ENCODE measurements around the gene SLAIN1. TPM values are rescaled to one million over a fixed set of nuclear protein-coding genes. Genes with fewer than 3 reads are reported as not detected.

SLAIN1 gene
- polyA plus RNA-seq, 2 of the 4 experiments (the other 2 are of a cell fraction), result 0.43 to 3.6 TPM

DNA sequence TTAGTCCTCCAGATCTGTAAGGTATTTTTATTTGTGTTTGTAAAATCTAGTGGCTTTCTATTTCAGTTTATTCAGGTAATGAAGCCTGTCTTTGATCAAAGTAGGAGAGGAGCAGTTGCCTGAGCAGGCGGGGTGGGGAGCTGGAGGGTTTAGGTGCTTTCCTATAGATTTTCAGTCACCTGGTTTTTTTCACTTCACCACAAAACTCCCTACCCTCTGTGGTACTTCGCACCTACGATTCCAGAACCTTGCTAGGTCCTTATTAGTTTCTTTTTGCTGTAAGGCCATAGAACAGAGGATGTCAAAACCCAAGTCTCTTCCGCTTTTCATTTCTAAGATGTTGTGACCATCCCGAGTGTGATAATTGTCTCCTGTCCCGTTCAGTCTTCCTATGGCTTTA lies 26.6 kb downstream of the SLAIN1 start:
- TF ChIP-seq HOXA7 (CRISPR knock-in tag; IDR thresholded peaks at IDR 0.05) (no peak), FOXS1 (CRISPR knock-in tag; IDR thresholded peaks at IDR 0.05) (no peak), EHF (CRISPR knock-in tag; IDR thresholded peaks at IDR 0.05) (no peak), PHF8 (IDR thresholded peaks at IDR 0.05; ENCODE audit: borderline replicate concordance, low read depth) (no peak), NR3C1 (IDR thresholded peaks at IDR 0.05) (no peak), FOSL2 (IDR thresholded peaks at IDR 0.05) (no peak), FOSL2 (CRISPR knock-in tag; IDR thresholded peaks at IDR 0.05) (no peak)
- TF ChIP-seq, protein P1, sequence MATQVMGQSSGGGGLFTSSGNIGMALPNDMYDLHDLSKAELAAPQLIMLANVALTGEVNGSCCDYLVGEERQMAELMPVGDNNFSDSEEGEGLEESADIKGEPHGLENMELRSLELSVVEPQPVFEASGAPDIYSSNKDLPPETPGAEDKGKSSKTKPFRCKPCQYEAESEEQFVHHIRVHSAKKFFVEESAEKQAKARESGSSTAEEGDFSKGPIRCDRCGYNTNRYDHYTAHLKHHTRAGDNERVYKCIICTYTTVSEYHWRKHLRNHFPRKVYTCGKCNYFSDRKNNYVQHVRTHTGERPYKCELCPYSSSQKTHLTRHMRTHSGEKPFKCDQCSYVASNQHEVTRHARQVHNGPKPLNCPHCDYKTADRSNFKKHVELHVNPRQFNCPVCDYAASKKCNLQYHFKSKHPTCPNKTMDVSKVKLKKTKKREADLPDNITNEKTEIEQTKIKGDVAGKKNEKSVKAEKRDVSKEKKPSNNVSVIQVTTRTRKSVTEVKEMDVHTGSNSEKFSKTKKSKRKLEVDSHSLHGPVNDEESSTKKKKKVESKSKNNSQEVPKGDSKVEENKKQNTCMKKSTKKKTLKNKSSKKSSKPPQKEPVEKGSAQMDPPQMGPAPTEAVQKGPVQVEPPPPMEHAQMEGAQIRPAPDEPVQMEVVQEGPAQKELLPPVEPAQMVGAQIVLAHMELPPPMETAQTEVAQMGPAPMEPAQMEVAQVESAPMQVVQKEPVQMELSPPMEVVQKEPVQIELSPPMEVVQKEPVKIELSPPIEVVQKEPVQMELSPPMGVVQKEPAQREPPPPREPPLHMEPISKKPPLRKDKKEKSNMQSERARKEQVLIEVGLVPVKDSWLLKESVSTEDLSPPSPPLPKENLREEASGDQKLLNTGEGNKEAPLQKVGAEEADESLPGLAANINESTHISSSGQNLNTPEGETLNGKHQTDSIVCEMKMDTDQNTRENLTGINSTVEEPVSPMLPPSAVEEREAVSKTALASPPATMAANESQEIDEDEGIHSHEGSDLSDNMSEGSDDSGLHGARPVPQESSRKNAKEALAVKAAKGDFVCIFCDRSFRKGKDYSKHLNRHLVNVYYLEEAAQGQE (IDR thresholded peaks at IDR 0.05), result no peak
- TF ChIP-seq, protein P2, sequence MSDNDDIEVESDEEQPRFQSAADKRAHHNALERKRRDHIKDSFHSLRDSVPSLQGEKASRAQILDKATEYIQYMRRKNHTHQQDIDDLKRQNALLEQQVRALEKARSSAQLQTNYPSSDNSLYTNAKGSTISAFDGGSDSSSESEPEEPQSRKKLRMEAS (IDR thresholded peaks at IDR 0.05), result no peak
- TF ChIP-seq, protein P3, sequence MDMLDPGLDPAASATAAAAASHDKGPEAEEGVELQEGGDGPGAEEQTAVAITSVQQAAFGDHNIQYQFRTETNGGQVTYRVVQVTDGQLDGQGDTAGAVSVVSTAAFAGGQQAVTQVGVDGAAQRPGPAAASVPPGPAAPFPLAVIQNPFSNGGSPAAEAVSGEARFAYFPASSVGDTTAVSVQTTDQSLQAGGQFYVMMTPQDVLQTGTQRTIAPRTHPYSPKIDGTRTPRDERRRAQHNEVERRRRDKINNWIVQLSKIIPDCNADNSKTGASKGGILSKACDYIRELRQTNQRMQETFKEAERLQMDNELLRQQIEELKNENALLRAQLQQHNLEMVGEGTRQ (IDR thresholded peaks at IDR 0.05), result no peak
- TF ChIP-seq, protein P4, sequence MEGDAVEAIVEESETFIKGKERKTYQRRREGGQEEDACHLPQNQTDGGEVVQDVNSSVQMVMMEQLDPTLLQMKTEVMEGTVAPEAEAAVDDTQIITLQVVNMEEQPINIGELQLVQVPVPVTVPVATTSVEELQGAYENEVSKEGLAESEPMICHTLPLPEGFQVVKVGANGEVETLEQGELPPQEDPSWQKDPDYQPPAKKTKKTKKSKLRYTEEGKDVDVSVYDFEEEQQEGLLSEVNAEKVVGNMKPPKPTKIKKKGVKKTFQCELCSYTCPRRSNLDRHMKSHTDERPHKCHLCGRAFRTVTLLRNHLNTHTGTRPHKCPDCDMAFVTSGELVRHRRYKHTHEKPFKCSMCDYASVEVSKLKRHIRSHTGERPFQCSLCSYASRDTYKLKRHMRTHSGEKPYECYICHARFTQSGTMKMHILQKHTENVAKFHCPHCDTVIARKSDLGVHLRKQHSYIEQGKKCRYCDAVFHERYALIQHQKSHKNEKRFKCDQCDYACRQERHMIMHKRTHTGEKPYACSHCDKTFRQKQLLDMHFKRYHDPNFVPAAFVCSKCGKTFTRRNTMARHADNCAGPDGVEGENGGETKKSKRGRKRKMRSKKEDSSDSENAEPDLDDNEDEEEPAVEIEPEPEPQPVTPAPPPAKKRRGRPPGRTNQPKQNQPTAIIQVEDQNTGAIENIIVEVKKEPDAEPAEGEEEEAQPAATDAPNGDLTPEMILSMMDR (IDR thresholded peaks at IDR 0.05), result no peak
- H3K9me3 ChIP-seq, result no peaks in the 10 kb centered on the region
- H3K4me3 ChIP-seq, result no peak overlapping the region
- WGBS (ENCODE audit: missing lambda C conversion rate), result 70% methylated on average over 6 of the region's 6 CpGs
- CTCF ChIA-PET, result no interaction called here
- no peak for ATAC-seq
- H3K4me2 ChIP-seq, result no peak overlapping the region
- H3K27ac ChIP-seq, result no peak overlapping the region
- no peak for DNase-seq (ENCODE audit: low read depth in 1 of 2, low spot score in 1 of 2)
- POLR2A ChIA-PET, result no interaction called here
- H3K4me1 ChIP-seq, result no peaks in the 10 kb centered on the region
- no peak for FAIRE-seq

DNA sequence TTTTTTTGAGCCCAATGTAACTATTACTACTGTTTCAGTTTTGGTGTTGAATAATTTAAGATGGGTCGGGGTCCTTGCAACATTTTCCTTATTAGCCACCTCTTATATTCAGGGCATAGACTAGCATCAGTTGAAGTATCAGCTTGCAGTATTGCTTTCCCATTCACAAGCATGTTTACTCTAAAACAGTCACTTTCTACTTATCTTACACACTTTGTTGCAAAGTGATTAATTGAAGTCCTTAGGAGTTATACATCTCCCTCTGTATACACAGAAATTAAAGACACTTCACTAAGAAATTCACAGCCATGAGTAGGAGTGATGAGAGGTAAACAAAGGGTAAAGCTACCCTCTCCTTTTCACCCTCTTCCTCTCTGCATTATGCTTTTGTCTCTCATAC lies 27.6 kb downstream of the SLAIN1 start:
- POLR2A ChIA-PET, result no interaction called here
- no peak for TF ChIP-seq KDM5A (IDR thresholded peaks at IDR 0.05)
- TF ChIP-seq, protein P5, sequence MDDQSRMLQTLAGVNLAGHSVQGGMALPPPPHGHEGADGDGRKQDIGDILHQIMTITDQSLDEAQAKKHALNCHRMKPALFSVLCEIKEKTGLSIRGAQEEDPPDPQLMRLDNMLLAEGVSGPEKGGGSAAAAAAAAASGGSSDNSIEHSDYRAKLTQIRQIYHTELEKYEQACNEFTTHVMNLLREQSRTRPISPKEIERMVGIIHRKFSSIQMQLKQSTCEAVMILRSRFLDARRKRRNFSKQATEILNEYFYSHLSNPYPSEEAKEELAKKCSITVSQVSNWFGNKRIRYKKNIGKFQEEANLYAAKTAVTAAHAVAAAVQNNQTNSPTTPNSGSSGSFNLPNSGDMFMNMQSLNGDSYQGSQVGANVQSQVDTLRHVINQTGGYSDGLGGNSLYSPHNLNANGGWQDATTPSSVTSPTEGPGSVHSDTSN (IDR thresholded peaks at IDR 0.05), result no peak
- Histone ChIP-seq H3K4me2 (no peak overlapping the region), H3K9me3 (no peaks in the 10 kb centered on the region), H3K4me1 (no peaks in the 10 kb centered on the region), H3K4me3 (no peak overlapping the region), H3K27ac (no peak overlapping the region)
- DNase-seq (ENCODE audit: low read depth in 1 of 2, low spot score in 1 of 2) (no peak), ATAC-seq (no peak), FAIRE-seq (no peak)
- CTCF ChIA-PET, result no interaction called here
- 33% methylated on average over 1 of the region's 1 CpG for WGBS (ENCODE audit: missing lambda C conversion rate)

DNA sequence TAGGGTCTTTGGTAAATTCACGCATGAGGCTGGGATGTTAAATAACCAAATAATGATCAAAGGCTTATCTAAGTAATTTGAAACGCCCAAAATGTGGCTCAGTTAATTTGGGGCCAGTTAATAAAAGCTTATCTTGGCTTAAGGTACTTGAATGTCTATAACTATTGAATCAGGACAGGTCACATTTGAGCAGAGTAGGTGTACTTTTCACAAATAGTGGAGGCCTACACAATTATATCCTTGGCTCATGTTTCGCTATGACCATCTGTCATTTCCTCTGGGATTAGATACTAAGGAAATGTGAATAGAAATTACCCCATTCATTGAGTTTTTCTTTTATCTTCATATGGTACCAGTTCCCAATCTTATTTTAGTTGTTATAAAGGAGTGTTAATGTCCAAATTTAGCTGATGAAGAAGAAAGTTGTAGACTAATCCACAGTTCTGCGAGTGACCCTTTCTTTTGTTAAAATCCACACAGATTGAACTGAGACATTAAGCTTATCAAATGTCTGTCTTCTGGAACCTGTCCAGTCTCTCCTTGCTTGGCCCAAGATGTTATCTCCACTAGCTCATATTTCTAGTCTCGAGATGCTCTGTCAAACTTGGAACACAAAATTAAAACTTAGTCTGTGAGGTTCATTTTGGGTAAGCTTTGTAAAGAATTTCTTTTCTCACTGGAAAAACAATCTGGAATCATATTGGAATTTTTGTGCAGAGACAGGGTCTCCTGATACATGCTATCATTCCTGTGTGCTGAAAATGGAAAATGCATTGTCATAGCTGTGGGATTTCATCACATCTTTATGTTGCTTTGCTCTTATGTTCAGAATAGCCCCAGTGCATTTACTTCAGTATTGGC lies 31.0 kb downstream of the SLAIN1 start:
- Histone ChIP-seq H3K27ac (no peak overlapping the region), H3K4me3 (no peak overlapping the region), H3K9me3 (no peaks in the 10 kb centered on the region), H3K4me1 (no peaks in the 10 kb centered on the region), H3K4me2 (no peak overlapping the region)
- TF ChIP-seq HOXB13 (CRISPR knock-in tag; IDR thresholded peaks at IDR 0.05; ENCODE audit: low read depth) (no peak), ZFP36 (IDR thresholded peaks at IDR 0.05; ENCODE audit: borderline replicate concordance, partially characterized antibody) (no peak)
- TF ChIP-seq, protein P6, sequence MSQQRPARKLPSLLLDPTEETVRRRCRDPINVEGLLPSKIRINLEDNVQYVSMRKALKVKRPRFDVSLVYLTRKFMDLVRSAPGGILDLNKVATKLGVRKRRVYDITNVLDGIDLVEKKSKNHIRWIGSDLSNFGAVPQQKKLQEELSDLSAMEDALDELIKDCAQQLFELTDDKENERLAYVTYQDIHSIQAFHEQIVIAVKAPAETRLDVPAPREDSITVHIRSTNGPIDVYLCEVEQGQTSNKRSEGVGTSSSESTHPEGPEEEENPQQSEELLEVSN (IDR thresholded peaks at IDR 0.05; ENCODE audit: borderline replicate concordance, low read depth), result no peak
- TF ChIP-seq, protein P7, sequence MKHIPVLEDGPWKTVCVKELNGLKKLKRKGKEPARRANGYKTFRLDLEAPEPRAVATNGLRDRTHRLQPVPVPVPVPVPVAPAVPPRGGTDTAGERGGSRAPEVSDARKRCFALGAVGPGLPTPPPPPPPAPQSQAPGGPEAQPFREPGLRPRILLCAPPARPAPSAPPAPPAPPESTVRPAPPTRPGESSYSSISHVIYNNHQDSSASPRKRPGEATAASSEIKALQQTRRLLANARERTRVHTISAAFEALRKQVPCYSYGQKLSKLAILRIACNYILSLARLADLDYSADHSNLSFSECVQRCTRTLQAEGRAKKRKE (CRISPR knock-in tag; IDR thresholded peaks at IDR 0.05; ENCODE audit: low read depth), result no peak
- DNase-seq (ENCODE audit: low read depth in 1 of 2, low spot score in 1 of 2), result no peak
- WGBS (ENCODE audit: missing lambda C conversion rate), result 63% methylated on average over 5 of the region's 5 CpGs
- no peak for FAIRE-seq
- ATAC-seq, result no peak
- ChIA-PET POLR2A (no interaction called here), CTCF (no interaction called here)

Data from A549 (cell line).